ENCODE data around the gene ANKRD11. TPM values are rescaled to one million over a fixed set of nuclear protein-coding genes. Genes with fewer than 3 reads are reported as not detected.
A peak's percentile ranks its signal among the peaks of the same experiment; 100 is the strongest.
"Not testable (repeated sequence)": the region's sequence is repeated elsewhere in the genome, so short reads cannot be mapped to it uniquely, and the experiment has no call there.

ANKRD11 gene
- total RNA-seq, 1 donor from 2014 or later: 133 TPM

DNA sequence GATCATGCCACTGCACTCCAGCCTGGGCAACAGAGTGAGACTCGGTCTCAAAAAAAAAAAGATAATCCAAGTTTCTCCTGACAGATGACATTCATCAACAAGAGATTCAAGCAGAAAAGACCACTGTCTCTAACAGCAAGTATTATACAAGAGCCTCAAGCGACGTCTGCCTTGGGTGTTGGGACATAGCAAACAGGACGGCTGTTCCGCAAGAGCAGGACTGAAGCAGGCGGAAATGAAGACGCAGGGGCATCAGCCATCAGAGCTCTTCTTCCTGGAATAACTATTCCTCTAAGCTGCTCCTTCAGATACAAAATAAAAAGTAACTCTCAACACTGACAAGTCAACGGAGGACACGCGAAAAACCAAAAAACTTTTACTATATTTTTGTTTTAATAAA, 54.0 kb downstream of the ANKRD11 start:
- no peaks in the 10 kb centered on the region for H3K27me3 ChIP-seq (ENCODE audit: control insufficient read depth, insufficient read depth, low read length)

DNA sequence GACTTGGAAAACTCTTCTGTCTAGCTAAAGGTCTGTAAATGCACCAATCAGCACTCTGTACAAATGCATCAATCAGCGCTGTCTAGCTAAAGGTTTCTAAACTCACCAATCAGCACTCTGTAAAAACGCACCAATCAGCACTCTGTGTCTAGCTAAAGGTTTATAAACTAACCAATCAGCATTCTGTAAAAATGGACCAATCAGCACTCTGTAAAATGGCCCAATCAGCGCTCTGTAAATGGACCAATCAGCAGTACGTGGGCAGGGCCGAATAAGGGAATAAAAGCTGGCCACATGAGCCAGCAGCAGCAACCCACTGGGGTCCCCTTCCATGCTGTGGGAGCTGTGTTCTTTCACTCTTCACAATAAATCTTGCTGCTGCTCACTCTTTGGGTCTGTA, 55.3 kb downstream of the ANKRD11 start:
- DNase-seq (ENCODE audit: low read depth); H3K27me3 ChIP-seq (ENCODE audit: control insufficient read depth, insufficient read depth, low read length); H3K4me3 ChIP-seq (ENCODE audit: low read depth, low read length); H3K36me3 ChIP-seq (ENCODE audit: control insufficient read depth, insufficient read depth, low read length): not testable (repeated sequence)

More for the DNA sequence above, 54.0 kb downstream of the ANKRD11 start:
- TF ChIP-seq, protein P1, sequence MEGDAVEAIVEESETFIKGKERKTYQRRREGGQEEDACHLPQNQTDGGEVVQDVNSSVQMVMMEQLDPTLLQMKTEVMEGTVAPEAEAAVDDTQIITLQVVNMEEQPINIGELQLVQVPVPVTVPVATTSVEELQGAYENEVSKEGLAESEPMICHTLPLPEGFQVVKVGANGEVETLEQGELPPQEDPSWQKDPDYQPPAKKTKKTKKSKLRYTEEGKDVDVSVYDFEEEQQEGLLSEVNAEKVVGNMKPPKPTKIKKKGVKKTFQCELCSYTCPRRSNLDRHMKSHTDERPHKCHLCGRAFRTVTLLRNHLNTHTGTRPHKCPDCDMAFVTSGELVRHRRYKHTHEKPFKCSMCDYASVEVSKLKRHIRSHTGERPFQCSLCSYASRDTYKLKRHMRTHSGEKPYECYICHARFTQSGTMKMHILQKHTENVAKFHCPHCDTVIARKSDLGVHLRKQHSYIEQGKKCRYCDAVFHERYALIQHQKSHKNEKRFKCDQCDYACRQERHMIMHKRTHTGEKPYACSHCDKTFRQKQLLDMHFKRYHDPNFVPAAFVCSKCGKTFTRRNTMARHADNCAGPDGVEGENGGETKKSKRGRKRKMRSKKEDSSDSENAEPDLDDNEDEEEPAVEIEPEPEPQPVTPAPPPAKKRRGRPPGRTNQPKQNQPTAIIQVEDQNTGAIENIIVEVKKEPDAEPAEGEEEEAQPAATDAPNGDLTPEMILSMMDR (IDR thresholded peaks at IDR 0.05; ENCODE audit: insufficient read depth, low read length, poor library complexity, severe bottlenecking): no peak
- H3K36me3 ChIP-seq (ENCODE audit: control insufficient read depth, insufficient read depth, low read length): no peaks in the 10 kb centered on the region
- H3K4me3 ChIP-seq (ENCODE audit: low read depth, low read length): no peak overlapping the region
- DNase-seq (ENCODE audit: low read depth): no peak

DNA sequence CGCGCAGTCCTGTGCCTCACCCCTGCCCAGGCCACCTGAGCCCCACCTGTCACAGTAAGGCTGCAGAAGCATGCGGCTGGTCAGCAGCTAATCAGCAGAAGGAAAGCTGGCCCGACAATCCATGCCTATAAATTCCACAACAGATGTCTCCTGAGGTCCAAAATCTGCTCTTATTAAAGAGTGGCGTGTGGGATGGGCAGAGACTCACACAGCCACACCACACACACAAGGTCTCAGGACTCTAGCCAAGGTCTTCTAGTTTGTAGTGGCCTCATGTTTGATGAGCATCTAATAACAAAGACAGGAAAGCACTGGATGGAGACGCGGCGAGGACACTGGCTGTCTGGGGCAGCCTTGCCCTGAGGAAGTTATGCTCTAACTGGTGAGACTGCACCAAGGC, 55.9 kb downstream of the ANKRD11 start:
- H3K27me3 ChIP-seq (ENCODE audit: control insufficient read depth, insufficient read depth, low read length): no peaks in the 10 kb centered on the region
- H3K36me3 ChIP-seq (ENCODE audit: control insufficient read depth, insufficient read depth, low read length): no peaks in the 10 kb centered on the region
- TF ChIP-seq, protein P1 (IDR thresholded peaks at IDR 0.05; ENCODE audit: insufficient read depth, low read length, poor library complexity, severe bottlenecking): no peak
- no peak for DNase-seq (ENCODE audit: low read depth)
- no peak overlapping the region for H3K4me3 ChIP-seq (ENCODE audit: low read depth, low read length)

DNA sequence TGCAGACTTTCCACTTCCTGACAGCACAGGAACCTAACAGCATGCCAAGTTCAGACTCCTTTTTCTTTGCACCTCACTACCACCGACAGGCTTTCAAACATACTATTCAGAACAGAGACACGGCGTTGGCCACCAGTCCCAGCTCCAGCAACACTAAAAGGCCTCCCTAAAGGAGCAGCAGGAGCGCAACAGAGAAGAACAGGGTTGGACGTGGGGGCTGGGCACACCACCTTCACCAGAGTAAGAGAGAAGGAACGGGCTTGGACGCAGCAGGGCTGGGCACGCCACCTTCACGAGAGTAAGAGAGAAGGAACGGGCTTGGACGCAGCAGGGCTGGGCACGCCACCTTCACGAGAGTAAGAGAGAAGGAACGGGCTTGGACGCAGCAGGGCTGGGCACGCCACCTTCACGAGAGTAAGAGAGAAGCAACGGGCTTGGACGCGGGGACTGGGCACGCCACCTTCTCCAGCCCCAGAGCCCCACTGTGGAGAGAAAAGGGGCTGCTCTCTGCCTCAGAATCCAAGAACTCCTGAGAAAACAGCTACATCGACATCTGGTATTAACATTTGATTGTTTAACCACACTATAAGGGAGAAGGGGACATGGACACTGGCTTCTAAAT, 56.9 kb downstream of the ANKRD11 start:
- H3K27me3 ChIP-seq (ENCODE audit: control insufficient read depth, insufficient read depth, low read length); H3K36me3 ChIP-seq (ENCODE audit: control insufficient read depth, insufficient read depth, low read length); H3K4me3 ChIP-seq (ENCODE audit: low read depth, low read length); DNase-seq (ENCODE audit: low read depth): not testable (repeated sequence)

DNA sequence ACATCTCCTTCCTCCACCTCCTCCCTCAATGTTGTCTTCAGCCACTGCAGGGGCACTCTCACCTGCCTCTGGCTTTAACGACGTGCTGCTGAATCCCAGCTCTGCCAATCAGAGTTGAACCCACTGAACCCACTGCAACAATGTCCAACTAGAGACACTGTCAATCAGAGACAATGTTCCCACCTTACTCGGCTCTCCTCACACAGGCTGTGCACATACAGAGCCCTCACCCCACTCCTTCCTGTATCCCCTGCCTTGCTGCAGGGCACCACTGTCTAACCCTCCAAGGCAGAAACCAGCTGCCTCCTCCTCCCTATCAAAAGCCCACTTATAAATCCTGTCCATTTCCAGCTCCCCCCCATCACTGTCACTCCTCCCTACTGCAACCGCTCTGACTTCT, 58.7 kb downstream of the ANKRD11 start:
- H3K4me3 ChIP-seq (ENCODE audit: low read depth, low read length): no peak overlapping the region
- DNase-seq (ENCODE audit: low read depth): no peak
- no peaks in the 10 kb centered on the region for H3K27me3 ChIP-seq (ENCODE audit: control insufficient read depth, insufficient read depth, low read length)
- TF ChIP-seq, protein P1 (IDR thresholded peaks at IDR 0.05; ENCODE audit: insufficient read depth, low read length, poor library complexity, severe bottlenecking): no peak
- no peaks in the 10 kb centered on the region for H3K36me3 ChIP-seq (ENCODE audit: control insufficient read depth, insufficient read depth, low read length)

DNA sequence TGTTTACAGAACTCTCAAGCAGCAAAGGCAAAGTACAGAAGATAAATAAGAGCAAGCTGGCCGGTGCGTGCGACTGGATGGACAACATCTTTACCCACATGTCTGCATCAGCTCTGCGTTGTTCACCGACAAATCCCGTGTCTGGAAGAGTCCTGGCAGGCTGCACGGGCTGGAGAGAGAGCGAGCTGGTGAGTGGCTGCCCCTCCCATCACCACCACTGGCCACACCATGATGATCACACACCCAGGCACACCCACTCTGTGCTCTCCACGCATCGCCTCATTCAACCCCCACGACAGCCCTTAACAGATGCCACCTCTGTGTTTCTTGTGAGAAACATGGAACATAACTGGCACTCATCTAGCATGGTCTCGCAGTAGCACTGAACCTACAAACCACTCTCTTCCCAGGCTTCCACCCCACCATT, 59.2 kb downstream of the ANKRD11 start:
- Histone ChIP-seq H3K27me3 (ENCODE audit: control insufficient read depth, insufficient read depth, low read length) (no peaks in the 10 kb centered on the region), H3K4me3 (ENCODE audit: low read depth, low read length) (no peak overlapping the region), H3K36me3 (ENCODE audit: control insufficient read depth, insufficient read depth, low read length) (no peaks in the 10 kb centered on the region)
- TF ChIP-seq, protein P1 (IDR thresholded peaks at IDR 0.05; ENCODE audit: insufficient read depth, low read length, poor library complexity, severe bottlenecking): no peak
- peak; percentile 44 for DNase-seq (ENCODE audit: low read depth)

DNA sequence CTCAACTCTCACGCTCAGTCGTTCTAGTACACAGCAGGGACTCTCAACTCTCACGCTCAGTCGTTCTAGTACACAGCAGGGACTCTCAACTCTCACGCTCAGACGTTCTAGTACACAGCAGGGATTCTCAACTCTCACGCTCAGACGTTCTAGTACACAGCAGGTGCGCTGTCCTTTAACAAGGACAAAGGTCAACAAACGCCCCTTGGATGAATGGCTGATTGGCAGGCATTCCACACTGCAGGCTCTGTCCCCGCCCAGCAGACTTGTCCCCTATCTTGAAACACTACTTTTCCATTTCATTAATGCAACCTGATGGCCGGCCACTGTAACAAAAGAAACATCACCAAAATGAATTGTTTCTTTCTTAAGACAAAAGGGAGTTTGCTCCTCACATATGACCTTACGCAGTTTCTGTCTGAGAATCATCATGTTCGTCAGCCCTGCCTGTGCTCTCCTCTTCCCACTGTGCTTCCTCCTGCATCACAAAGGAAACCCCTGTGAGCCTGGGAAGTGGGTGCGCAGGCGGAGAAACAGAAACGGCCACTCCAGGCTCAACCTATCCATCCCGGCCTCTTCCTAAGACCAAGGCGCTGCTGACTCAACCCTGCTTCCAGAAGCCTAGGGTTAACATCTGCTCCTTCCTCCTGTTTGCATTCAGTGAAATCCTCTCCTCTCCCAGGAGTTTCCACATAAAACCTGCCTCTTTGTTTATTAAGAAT, 59.8 kb downstream of the ANKRD11 start:
- Histone ChIP-seq H3K4me3 (ENCODE audit: low read depth, low read length) (no peak overlapping the region), H3K36me3 (ENCODE audit: control insufficient read depth, insufficient read depth, low read length) (no peaks in the 10 kb centered on the region), H3K27me3 (ENCODE audit: control insufficient read depth, insufficient read depth, low read length) (no peaks in the 10 kb centered on the region)
- TF ChIP-seq, protein P1 (IDR thresholded peaks at IDR 0.05; ENCODE audit: insufficient read depth, low read length, poor library complexity, severe bottlenecking): no peak
- no peak for DNase-seq (ENCODE audit: low read depth)

DNA sequence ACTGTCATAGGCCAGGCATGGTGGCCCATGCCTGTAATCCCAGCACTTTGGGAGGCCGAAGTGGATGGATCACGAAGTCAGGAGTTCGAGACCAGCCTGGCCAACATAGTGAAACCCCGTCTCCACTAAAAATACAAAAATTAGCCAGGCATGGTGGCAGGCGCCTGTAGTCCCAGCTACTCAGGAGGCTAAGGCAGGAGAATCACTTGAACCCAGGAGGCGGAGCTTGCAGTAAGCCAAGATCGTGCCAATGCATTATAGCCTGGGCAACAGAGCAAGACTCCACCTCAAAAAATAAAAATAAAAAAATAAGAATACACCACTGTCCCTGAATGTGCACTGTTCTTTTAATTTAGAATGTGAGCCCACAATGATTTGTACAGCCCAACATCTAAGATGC, 61.8 kb downstream of the ANKRD11 start:
- DNase-seq (ENCODE audit: low read depth); H3K27me3 ChIP-seq (ENCODE audit: control insufficient read depth, insufficient read depth, low read length); H3K4me3 ChIP-seq (ENCODE audit: low read depth, low read length); H3K36me3 ChIP-seq (ENCODE audit: control insufficient read depth, insufficient read depth, low read length): not testable (repeated sequence)

All from kidney epithelial cell (primary cell).